Cardiac muscle cell (in vitro differentiated cells and primary cell): ENCODE results near the gene HMBS. TPM values are rescaled to one million over a fixed set of nuclear protein-coding genes. Genes with fewer than 3 reads are reported as not detected.
"Not testable (repeated sequence)": the region's sequence is repeated elsewhere in the genome, so short reads cannot be mapped to it uniquely, and the experiment has no call there.

Experiments used
- DNase-seq, 2 donors: peaks; one replicate each; pipeline versions ENCODE4 v3.0.0 to v3.0.0-alpha.2; 2010 to 2017; ENCODE audit warnings: low read depth in 1 of 2, low spot score in 1 of 2
- H3K27ac ChIP-seq: fragments of 200-600 bp; sonication (generic); 2 replicates; pipeline ENCODE4 v1.5.1; 2016
- H3K27me3 ChIP-seq: fragments of 200-600 bp; sonication (generic); 2 replicates; pipeline ENCODE4 v1.6.0; 2016; ENCODE audit warnings: control low read depth
- H3K36me3 ChIP-seq: fragments of 200-600 bp; sonication (generic); 2 replicates; pipeline ENCODE4 v1.5.1; 2016; ENCODE audit warnings: control low read depth
- H3K4me1 ChIP-seq: fragments of 200-600 bp; sonication (generic); 2 replicates; pipeline ENCODE4 v1.8.1; 2017; ENCODE audit warnings: low read depth, mild to moderate bottlenecking, mixed run types
- H3K4me3 ChIP-seq: fragments of 200-600 bp; sonication (generic); 2 replicates; pipeline ENCODE4 v1.5.1; 2016; ENCODE audit warnings: mild to moderate bottlenecking
- H3K9me3 ChIP-seq: fragments of 200-600 bp; sonication (generic); 2 replicates; pipeline ENCODE4 v1.5.1; 2017; ENCODE audit warnings: low read depth, mild to moderate bottlenecking, control low read depth
- CTCF ChIP-seq: IDR thresholded peaks from 2 replicates; pipeline ENCODE4 v1.5.1; 2012; ENCODE audit warnings: low read depth, mild to moderate bottlenecking, low read length
- polyA plus RNA-seq: library from polyadenylated mRNA; unstranded; fragments of >200 nt; fragmentation: Nextera tagmentation; extraction: Ambion mirVana; gene quantifications from 2 replicates; pipeline ENCODE4 v1.2.1, GENCODE V29; 2016
- total RNA-seq: library from RNA; depleted of rRNA; stranded (reverse); fragments of >200 nt; gene quantifications from 2 replicates; pipeline ENCODE4 v1.2.3, GENCODE V29; 2016

The HMBS gene
- total and polyA plus RNA-seq, 2 experiments from 2014 or later, result 9.6 to 92.9 TPM

DNA sequence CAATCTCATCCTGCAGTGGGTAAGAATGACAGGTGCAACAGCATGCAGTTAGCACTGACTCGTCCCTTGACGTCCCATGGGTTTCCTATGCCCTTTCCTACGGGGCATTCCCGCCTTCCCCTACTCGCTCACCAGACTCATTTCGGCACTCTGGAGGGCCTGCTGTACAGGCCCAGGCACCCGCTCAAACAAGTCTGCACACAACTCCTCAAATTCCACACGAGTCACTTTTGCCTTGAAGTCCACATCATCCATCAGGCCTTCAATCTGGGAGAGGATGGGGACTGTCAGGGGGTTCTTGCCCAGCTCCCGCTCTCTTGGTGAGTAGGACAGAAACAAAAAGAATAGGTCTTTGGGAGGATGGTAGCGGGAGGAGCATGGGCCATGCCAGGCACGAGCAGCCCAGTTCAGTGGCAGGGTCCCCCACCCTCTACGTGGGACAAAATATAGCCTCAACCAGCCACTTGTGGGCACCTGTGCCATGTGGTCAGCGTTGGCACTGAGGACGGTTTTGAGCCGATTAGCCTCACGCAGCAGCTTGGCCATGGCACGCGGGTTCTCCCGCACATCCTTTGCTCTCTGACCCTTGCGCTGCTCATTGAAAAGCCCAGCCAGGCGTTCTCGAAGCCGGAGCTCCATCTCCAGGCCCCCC, 32.4 kb upstream of the HMBS start:
- Histone ChIP-seq H3K27ac (no peak overlapping the region), H3K36me3 (peaks cover 63% of the 10 kb centered on the region)
- TF ChIP-seq CTCF, result no peak

GRCh38 chr11:119054418-119054817, 30.3 kb upstream of the HMBS start:
- Histone ChIP-seq H3K27ac (no peak overlapping the region), H3K9me3 (no peaks in the 10 kb centered on the region), H3K4me1 (peaks cover 5% of the 10 kb centered on the region), H3K27me3 (no peaks in the 10 kb centered on the region), H3K4me3 (no peak overlapping the region), H3K36me3 (peaks cover 49% of the 10 kb centered on the region)
- TF ChIP-seq CTCF, result no peak
- no peak for DNase-seq

More for the DNA sequence above, 32.4 kb upstream of the HMBS start:
- DNase-seq, result no peak
- H3K4me3 ChIP-seq, result no peak overlapping the region
- no peaks in the 10 kb centered on the region for H3K27me3 ChIP-seq
- H3K9me3 ChIP-seq, result no peaks in the 10 kb centered on the region
- H3K4me1 ChIP-seq, result peaks cover 5% of the 10 kb centered on the region

GRCh38 chr11:119055901-119056300, 28.8 kb upstream of the HMBS start:
- TF ChIP-seq CTCF, result no peak
- Histone ChIP-seq H3K27me3 (no peaks in the 10 kb centered on the region), H3K36me3 (peaks cover 36% of the 10 kb centered on the region), H3K4me1 (peaks cover 5% of the 10 kb centered on the region), H3K9me3 (no peaks in the 10 kb centered on the region), H3K4me3 (peak overlapping the region; percentile 99), H3K27ac (peak overlapping the region; percentile 95)
- peak in 1 of 2 donors; percentile 25 for DNase-seq

- peak; percentile 3 to 38 for DNase-seq
- Histone ChIP-seq H3K4me3 (peak overlapping the region; percentile 99), H3K4me1 (peaks cover 5% of the 10 kb centered on the region), H3K36me3 (peaks cover 31% of the 10 kb centered on the region), H3K27ac (peak overlapping the region; percentile 95), H3K9me3 (no peaks in the 10 kb centered on the region), H3K27me3 (no peaks in the 10 kb centered on the region)
- no peak for TF ChIP-seq CTCF
Observed at GRCh38 chr11:119056421-119056999, 28.2 kb upstream of the HMBS start.

GRCh38 chr11:119057000-119057769, 27.5 kb upstream of the HMBS start, which contains the start of gene HYOU1:
Gene HYOU1 (minus strand): TSS chr11:119057205. CDS start chr11:119056160, 1,045 bp downstream.
- Histone ChIP-seq H3K27me3 (no peaks in the 10 kb centered on the region), H3K9me3 (no peaks in the 10 kb centered on the region), H3K4me1 (peaks cover 5% of the 10 kb centered on the region), H3K36me3 (peaks cover 26% of the 10 kb centered on the region), H3K27ac (peak within 1 kb of the TSS; percentile 95), H3K4me3 (peak within 1 kb of the TSS; percentile 99)
- peak; percentile 98 to 99 for DNase-seq
- peak; percentile 40 for TF ChIP-seq CTCF

DNA sequence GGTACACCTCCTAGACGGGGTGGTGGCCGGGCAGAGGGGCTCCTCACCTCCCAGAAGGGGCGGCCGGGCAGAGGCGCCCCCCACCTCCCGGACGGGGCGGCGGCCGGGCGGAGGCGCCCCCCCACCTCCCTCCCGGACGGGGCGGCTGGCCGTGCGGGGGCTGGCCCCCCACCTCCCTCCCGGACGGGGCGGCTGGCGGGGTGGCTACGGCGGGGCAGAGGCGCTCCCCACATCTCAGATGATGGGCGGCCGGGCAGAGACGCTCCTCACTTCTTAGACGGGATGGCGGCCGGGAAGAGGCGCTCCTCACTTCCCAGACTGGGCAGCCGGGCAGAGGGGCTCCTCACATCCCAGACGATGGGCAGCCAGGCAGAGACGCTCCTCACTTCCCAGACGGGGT, 25.6 kb upstream of the HMBS start:
- H3K27me3 ChIP-seq, H3K36me3 ChIP-seq, H3K9me3 ChIP-seq, H3K27ac ChIP-seq, H3K4me1 ChIP-seq, DNase-seq, H3K4me3 ChIP-seq: not testable (repeated sequence)
